ENCODE measurements around the gene C3.

DNA sequence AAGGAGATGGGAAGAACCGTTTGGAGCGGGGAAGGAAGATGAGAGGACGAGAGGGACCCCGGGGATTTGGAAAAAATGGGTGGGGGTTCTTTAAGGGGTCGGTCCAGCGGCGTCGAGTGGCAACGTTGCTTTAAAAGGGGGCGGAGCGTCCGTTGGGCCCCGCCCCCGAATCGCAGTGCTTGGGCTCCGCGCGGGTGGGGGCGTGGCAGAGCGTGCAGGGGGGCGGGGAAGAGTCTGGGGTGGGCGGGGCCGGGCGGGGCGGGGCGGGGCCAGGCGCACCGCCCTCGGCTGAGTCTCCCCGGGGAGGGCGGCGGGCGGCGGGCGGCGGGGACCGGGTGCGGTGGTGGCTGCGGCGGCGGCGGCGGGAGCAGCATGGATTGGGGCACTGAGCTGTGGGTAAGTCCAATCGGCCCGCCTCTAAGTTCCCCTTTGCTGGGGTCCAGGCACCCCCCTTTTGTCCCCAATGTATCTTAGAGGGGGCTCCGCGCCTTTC lies 19.0 kb upstream of the C3 start, which contains the start of gene TRIP10:
- TF ChIP-seq, protein P1, sequence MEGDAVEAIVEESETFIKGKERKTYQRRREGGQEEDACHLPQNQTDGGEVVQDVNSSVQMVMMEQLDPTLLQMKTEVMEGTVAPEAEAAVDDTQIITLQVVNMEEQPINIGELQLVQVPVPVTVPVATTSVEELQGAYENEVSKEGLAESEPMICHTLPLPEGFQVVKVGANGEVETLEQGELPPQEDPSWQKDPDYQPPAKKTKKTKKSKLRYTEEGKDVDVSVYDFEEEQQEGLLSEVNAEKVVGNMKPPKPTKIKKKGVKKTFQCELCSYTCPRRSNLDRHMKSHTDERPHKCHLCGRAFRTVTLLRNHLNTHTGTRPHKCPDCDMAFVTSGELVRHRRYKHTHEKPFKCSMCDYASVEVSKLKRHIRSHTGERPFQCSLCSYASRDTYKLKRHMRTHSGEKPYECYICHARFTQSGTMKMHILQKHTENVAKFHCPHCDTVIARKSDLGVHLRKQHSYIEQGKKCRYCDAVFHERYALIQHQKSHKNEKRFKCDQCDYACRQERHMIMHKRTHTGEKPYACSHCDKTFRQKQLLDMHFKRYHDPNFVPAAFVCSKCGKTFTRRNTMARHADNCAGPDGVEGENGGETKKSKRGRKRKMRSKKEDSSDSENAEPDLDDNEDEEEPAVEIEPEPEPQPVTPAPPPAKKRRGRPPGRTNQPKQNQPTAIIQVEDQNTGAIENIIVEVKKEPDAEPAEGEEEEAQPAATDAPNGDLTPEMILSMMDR (IDR thresholded peaks at IDR 0.05), result no peak
- TF ChIP-seq POLR2A (IDR thresholded peaks at IDR 0.05), result peak in 1 of 2 donors; percentile 49

Data from thyroid gland (tissue), 4 donors.